Natural killer cell (primary cell): ENCODE results near the gene OR2W3. TPM values are rescaled to one million over a fixed set of nuclear protein-coding genes. Genes with fewer than 3 reads are reported as not detected.

Source experiments
- ATAC-seq, 3 donors: fragments of 150-1000 bp in 2 of 3; fragments of 200-7000 bp in 1 of 3; cut with Tn5 transposase; 1 replicate in 1 of 3; 2 replicates in 2 of 3; pipeline ENCODE4 v1.10.0; 2021; ENCODE audit warnings: mild to moderate bottlenecking in 2 of 3, moderate library complexity in 2 of 3
- DNase-seq, 2 donors: peaks; one replicate each; pipeline versions ENCODE4 v3.0.0 to v3.0.0-alpha.2; 2013 to 2021; ENCODE audit warnings: mixed read lengths in 1 of 2
- H3K27ac ChIP-seq: one replicate; pipeline ENCODE4 v1.5.1; 2013; ENCODE audit warnings: mild to moderate bottlenecking, low read length
- H3K27me3 ChIP-seq: one replicate; pipeline ENCODE4 v1.6.1; 2013; ENCODE audit warnings: low read length; ENCODE audit not compliant: control insufficient read depth, insufficient read depth
- H3K36me3 ChIP-seq: one replicate; pipeline ENCODE4 v1.6.1; 2013; ENCODE audit warnings: low read length; ENCODE audit not compliant: control insufficient read depth, insufficient read depth
- H3K4me1 ChIP-seq: one replicate; pipeline ENCODE4 v1.6.1; 2013; ENCODE audit warnings: low read length; ENCODE audit not compliant: control insufficient read depth, insufficient read depth
- H3K4me3 ChIP-seq: one replicate; pipeline ENCODE4 v1.5.1; 2013; ENCODE audit warnings: low read length
- H3K9me3 ChIP-seq: one replicate; pipeline ENCODE4 v1.6.1; 2013; ENCODE audit warnings: low read length; ENCODE audit not compliant: control insufficient read depth, insufficient read depth
- H3K27ac Mint-ChIP-seq, 2 donors: one replicate each; pipeline ENCODE4 v1.8.0; 2022; ENCODE audit warnings: mild to moderate bottlenecking in 2 of 2, mixed read lengths in 2 of 2, moderate library complexity in 1 of 2
- H3K27me3 Mint-ChIP-seq, 2 donors: one replicate each; pipeline ENCODE4 v1.8.0; 2022; ENCODE audit warnings: low read depth in 2 of 2, mixed read lengths in 2 of 2
- H3K36me3 Mint-ChIP-seq: one replicate; pipeline ENCODE4 v1.8.0; 2022; ENCODE audit warnings: mixed read lengths
- H3K4me1 Mint-ChIP-seq, 2 donors: one replicate each; pipeline ENCODE4 v1.8.0; 2022; ENCODE audit warnings: mixed read lengths in 2 of 2
- H3K4me3 Mint-ChIP-seq: one replicate; pipeline ENCODE4 v1.8.0; 2022; ENCODE audit warnings: mild to moderate bottlenecking, moderate library complexity, mixed read lengths
- H3K9me3 Mint-ChIP-seq, 2 donors: one replicate each; pipeline ENCODE4 v1.8.0; 2022; ENCODE audit warnings: mixed read lengths in 2 of 2
- WGBS: methylation state at CpG from one replicate; pipeline ENCODE4 v1.1.7; 2013; ENCODE audit warnings: missing lambda C conversion rate; ENCODE audit not compliant: insufficient coverage; 5-methylcytosine and 5-hydroxymethylcytosine counted together
- intact Hi-C: fragments of 100-400 bp; cut with micrococcal nuclease; formaldehyde crosslinking; loops from one replicate; pipeline ENCODE4 v1.14.2; 2022
- total RNA-seq, 4 donors: library from RNA; stranded (reverse); fragments of 120-200 nt in 1 of 4; gene quantifications; one replicate each; pipeline versions ENCODE4 v1.2.3 to v1.2.4, GENCODE V29; 2013 to 2022
- TF ChIP-seq, protein P1 (sequence below): fragments of 200-600 bp; IDR thresholded peaks from one replicate; pipeline ENCODE4 v1.8.0; 2022; ENCODE audit warnings: antibody characterized with exemption

The OR2W3 gene
- total RNA-seq, 3 donors from 2014 or later (not counting 1 experiment from before 2014, with no cell fraction given): 0.41 to 1.0 (median 0.65) TPM

DNA sequence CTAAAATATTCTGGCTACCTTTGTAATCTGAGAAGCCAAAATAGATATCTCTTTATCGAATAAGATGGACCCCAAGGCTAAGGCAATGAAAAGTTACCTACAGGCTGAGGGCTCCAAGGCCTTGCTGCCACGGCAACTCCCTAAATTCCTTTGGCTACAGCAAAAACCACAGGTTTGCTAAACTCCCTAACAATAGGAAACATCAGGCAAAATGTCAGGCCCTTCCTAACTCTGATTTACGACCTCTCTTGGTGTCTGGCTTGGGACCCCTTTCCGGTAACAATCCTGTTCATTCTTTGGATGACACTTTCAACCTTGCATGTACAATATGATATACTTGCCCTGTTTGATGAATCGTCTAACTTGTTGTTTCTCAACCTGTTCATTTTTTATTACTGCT lies 13.4 kb downstream of the OR2W3 start:
- intact Hi-C loops: no loop called here
- Histone ChIP-seq H3K27me3 (no peaks in the 10 kb centered on the region), H3K9me3 (no peaks in the 10 kb centered on the region), H3K27ac (no peak overlapping the region), H3K4me3 (no peak overlapping the region), H3K4me1 (peaks cover 4% of the 10 kb centered on the region), H3K36me3 (no peaks in the 10 kb centered on the region)
- peaks cover 24 to 33% of the 10 kb centered on the region in 2 donors for H3K4me1 Mint-ChIP-seq
- peak overlapping the region in 1 of 2 donors; percentile 41 for H3K27ac Mint-ChIP-seq
- no peaks in the 10 kb centered on the region for H3K36me3 Mint-ChIP-seq
- peaks cover 0 to 8% of the 10 kb centered on the region in 2 donors for H3K27me3 Mint-ChIP-seq
- WGBS: 52% methylated on average over 5 of the region's 5 CpGs
- peaks cover 2 to 3% of the 10 kb centered on the region in 2 donors for H3K9me3 Mint-ChIP-seq
- DNase-seq (no peak), ATAC-seq (no peak)
- TF ChIP-seq, protein P1, sequence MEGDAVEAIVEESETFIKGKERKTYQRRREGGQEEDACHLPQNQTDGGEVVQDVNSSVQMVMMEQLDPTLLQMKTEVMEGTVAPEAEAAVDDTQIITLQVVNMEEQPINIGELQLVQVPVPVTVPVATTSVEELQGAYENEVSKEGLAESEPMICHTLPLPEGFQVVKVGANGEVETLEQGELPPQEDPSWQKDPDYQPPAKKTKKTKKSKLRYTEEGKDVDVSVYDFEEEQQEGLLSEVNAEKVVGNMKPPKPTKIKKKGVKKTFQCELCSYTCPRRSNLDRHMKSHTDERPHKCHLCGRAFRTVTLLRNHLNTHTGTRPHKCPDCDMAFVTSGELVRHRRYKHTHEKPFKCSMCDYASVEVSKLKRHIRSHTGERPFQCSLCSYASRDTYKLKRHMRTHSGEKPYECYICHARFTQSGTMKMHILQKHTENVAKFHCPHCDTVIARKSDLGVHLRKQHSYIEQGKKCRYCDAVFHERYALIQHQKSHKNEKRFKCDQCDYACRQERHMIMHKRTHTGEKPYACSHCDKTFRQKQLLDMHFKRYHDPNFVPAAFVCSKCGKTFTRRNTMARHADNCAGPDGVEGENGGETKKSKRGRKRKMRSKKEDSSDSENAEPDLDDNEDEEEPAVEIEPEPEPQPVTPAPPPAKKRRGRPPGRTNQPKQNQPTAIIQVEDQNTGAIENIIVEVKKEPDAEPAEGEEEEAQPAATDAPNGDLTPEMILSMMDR: no peak
- no peak overlapping the region for H3K4me3 Mint-ChIP-seq

DNA sequence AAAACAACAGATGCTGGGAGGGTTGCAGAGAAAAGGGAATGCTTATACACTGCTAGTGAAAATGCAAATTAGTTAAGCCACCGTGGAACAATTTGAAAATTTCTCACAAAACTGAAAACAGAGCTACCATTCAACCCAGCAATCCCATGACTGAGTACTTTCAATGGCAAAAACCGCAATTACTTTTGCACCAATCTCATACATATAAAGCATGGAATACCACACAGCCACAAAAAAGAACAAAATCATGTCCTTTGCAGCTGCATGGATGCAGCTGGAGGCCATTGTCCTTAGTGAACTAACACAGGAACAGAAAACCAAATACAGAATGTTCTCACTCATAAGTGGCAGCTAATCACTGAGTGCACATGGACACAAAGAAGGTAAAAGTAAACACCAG lies 18.4 kb downstream of the OR2W3 start:
- no peak overlapping the region for H3K4me3 ChIP-seq
- no peaks in the 10 kb centered on the region for H3K4me1 ChIP-seq
- no peak overlapping the region for H3K27ac ChIP-seq
- no peaks in the 10 kb centered on the region for H3K27me3 ChIP-seq
- no peak overlapping the region for H3K4me3 Mint-ChIP-seq
- ATAC-seq (no peak), DNase-seq (no peak)
- 73% methylated on average over 2 of the region's 2 CpGs for WGBS
- no peaks in the 10 kb centered on the region for H3K9me3 ChIP-seq
- no peaks in the 10 kb centered on the region for H3K4me1 Mint-ChIP-seq
- no peak overlapping the region for H3K27ac Mint-ChIP-seq
- TF ChIP-seq, protein P1: no peak
- H3K27me3 Mint-ChIP-seq: peaks cover 0 to 16% of the 10 kb centered on the region in 2 donors
- H3K36me3 Mint-ChIP-seq: no peaks in the 10 kb centered on the region
- no peaks in the 10 kb centered on the region for H3K9me3 Mint-ChIP-seq
- intact Hi-C loops: no loop called here
- H3K36me3 ChIP-seq: no peaks in the 10 kb centered on the region

DNA sequence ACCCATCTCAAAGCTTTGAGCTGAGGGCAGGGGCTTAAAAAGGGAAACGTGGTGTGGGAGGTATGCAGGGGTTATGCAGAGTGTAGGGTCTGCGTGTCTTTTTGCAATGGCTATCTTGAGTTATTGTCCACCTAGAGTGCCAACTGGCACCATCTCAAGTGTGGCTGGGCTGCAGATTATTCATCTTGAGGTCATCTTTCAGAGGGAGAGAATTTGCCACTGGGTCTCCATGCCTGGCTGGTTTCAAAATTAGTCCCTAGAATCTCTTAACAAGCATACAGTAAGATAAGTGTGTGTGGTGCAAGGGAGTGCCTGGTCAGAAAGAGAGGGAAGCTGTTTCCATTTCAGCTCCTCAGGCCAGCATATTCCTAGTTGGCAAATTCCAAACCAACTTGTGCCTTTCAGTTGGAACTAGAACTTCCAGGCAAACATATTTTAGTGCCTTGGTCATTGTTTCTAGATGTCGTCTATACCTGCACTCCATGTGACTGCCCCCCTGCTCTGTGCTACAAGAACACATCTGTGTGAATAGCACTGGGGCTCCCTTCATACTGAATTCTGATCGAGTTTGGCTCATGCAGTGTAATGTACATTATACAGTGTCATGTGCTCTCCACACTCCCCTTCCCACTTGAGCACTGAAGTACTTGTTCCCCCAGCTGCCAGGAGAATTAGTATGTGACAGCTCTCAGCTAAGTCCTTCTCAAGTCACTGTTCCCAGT lies 19.7 kb downstream of the OR2W3 start:
- H3K4me3 Mint-ChIP-seq: no peak overlapping the region
- no peak for ATAC-seq

More for the DNA sequence above, 19.7 kb downstream of the OR2W3 start:
- Mint-ChIP-seq H3K9me3 (no peaks in the 10 kb centered on the region), H3K36me3 (no peaks in the 10 kb centered on the region), H3K4me1 (no peaks in the 10 kb centered on the region), H3K27ac (no peak overlapping the region), H3K27me3 (peaks cover 0 to 16% of the 10 kb centered on the region in 2 donors)
- DNase-seq: no peak
- Histone ChIP-seq H3K9me3 (no peaks in the 10 kb centered on the region), H3K4me1 (no peaks in the 10 kb centered on the region), H3K27ac (no peak overlapping the region), H3K4me3 (no peak overlapping the region), H3K27me3 (no peaks in the 10 kb centered on the region), H3K36me3 (no peaks in the 10 kb centered on the region)
- 70% methylated on average over 4 of the region's 4 CpGs for WGBS
- intact Hi-C loops: no loop called here
- TF ChIP-seq, protein P1: no peak
